NT2/D1 (cell line): ENCODE data around the gene MUC2.

ENCODE experiments used
- YY1 ChIP-seq: IDR thresholded peaks from 2 replicates; pipeline ENCODE4 v1.6.1; 2011; ENCODE audit not compliant: insufficient read length, insufficient read depth
- ZNF274 ChIP-seq: IDR thresholded peaks from 2 replicates; pipeline ENCODE4 v1.6.1; 2011; ENCODE audit warnings: mild to moderate bottlenecking, low read depth, low read length

DNA sequence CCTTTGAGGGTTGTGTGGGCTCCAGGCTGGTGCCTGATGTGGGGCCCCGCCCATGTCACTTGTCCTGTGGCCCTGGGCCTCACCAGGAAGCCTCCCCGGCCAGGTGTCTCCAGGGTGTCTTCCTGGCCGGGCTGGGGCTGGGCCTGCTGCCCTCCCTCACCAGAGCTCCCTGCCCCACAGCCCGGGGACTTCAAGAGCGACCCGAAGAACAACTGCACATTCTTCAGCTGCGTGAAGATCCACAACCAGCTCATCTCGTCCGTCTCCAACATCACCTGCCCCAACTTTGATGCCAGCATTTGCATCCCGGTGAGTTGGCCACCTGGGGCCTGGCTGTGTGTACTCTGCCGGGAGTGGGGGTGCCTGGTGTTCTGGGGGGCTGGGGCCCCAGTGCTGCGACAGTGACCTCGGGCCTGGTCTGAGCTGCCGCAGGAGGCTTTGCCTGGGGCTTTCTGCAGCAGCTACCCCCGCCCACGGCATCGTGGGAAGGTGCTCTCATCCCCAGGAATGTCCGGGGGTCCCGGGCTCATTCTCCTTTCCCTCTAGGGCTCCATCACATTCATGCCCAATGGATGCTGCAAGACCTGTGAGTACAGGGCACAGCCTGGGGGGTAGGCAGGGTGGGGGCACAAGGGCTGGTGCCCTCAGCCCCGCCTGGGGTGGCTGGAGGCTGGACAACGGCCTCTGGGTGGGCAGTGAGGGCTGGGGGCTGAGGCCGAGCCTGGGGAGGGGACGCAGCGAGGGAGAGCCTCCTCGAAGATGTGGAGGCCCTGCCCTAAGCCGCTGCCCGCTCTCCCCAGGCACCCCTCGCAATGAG lies 34.6 kb downstream of the MUC2 start:
- TF ChIP-seq ZNF274, result no peak
- no peak for TF ChIP-seq YY1
